Endothelial cell of umbilical vein (primary cell): ENCODE results near the gene SLC45A2.

Source experiments
- EZH2 ChIP-seq: IDR thresholded peaks from 2 replicates; pipeline ENCODE4 v1.6.1; 2012; ENCODE audit warnings: borderline replicate concordance, low read depth, mild to moderate bottlenecking, moderate library complexity, low read length, inconsistent platforms; ENCODE audit not compliant: severe bottlenecking
- GATA2 ChIP-seq: IDR thresholded peaks from 2 replicates; pipeline ENCODE4 v1.7.0; 2011; ENCODE audit warnings: low read depth, mild to moderate bottlenecking, moderate library complexity, mixed read lengths, low read length; ENCODE audit not compliant: insufficient read length, insufficient read depth
- POLR2A ChIP-seq: IDR thresholded peaks from 2 replicates; pipeline ENCODE4 v1.6.1; 2012; ENCODE audit warnings: low read depth, mild to moderate bottlenecking, control low read depth, low read length
- POLR2AphosphoS5 ChIP-seq: IDR thresholded peaks from 2 replicates; pipeline ENCODE4 v1.6.1; 2012; ENCODE audit warnings: low read depth, mild to moderate bottlenecking, control low read depth, low read length, moderate library complexity; ENCODE audit not compliant: insufficient read depth
- TF ChIP-seq, protein P1 (sequence below), 2 donors: IDR thresholded peaks; 1 replicate in 1 of 2; 2 replicates in 1 of 2; pipeline ENCODE4 v1.5.1; 2011; ENCODE audit warnings: low read length in 2 of 2, mild to moderate bottlenecking in 2 of 2, moderate library complexity in 2 of 2, control low read depth in 1 of 2, inconsistent platforms in 1 of 2, low read depth in 1 of 2; ENCODE audit not compliant: insufficient read depth in 1 of 2; ENCODE audit errors: extremely low read depth in 1 of 2
- TF ChIP-seq, protein P2 (sequence below): IDR thresholded peaks from 2 replicates; pipeline ENCODE4 v1.6.1; 2011; ENCODE audit not compliant: insufficient read depth, insufficient read length

DNA sequence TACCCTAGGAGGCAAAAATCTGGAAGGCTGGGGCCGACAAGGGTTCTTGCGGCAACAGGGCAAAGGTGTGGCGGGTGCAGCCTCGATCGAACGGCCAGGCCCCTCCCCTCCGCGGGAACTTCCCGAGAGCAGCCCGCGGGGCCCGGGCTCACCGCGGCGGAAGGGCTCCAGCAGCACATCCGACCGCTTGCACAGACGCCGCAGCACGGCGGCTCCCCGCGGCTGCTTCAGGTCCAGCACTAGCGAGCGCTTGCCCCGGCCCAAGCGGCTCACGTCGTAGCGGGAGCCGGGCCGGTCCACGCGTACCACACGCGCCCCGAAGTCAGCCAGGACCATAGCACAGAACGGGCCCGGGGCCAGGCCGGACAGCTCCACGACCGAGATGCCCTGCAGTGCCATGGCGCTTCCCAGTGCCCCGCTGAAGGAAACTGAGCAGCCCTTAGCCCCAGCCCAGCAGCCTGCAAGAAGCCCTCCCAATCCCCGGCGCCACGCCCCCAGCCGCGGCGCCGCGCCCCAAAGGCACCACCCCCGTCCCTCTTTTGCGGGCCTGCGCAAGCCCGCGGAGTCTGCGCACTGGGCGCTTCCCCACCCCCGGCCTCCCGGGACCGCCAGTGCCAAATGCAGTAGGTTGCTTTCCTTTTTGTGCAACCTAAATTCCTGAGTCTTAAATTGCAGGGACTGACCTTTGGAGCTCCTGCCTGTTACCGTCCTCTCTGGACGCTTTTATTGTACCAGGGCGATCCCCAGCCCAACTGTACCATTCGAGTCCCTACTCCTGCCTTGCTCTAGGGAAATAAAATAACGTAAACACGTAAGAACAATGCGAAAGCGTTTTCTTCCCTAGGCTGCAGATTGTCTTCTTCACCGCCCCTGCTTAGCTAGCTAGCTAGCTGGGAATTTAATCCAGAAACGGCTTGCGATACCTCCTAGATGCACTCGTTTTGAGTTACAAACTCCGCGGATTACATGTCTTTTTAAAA lies 23.4 kb upstream of the SLC45A2 start, which contains the start of gene AMACR:
- TF ChIP-seq, protein P1, sequence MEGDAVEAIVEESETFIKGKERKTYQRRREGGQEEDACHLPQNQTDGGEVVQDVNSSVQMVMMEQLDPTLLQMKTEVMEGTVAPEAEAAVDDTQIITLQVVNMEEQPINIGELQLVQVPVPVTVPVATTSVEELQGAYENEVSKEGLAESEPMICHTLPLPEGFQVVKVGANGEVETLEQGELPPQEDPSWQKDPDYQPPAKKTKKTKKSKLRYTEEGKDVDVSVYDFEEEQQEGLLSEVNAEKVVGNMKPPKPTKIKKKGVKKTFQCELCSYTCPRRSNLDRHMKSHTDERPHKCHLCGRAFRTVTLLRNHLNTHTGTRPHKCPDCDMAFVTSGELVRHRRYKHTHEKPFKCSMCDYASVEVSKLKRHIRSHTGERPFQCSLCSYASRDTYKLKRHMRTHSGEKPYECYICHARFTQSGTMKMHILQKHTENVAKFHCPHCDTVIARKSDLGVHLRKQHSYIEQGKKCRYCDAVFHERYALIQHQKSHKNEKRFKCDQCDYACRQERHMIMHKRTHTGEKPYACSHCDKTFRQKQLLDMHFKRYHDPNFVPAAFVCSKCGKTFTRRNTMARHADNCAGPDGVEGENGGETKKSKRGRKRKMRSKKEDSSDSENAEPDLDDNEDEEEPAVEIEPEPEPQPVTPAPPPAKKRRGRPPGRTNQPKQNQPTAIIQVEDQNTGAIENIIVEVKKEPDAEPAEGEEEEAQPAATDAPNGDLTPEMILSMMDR (IDR thresholded peaks at IDR 0.05; ENCODE audit: extremely low read depth in 1 of 2, insufficient read depth in 1 of 2, low read depth in 1 of 2, low read length in 2 of 2), result peak in 1 of 2 donors; percentile 24
- TF ChIP-seq POLR2A, result peak; percentile 98
- no peak for TF ChIP-seq EZH2
- TF ChIP-seq, protein P2, sequence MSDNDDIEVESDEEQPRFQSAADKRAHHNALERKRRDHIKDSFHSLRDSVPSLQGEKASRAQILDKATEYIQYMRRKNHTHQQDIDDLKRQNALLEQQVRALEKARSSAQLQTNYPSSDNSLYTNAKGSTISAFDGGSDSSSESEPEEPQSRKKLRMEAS, result no peak
- no peak for TF ChIP-seq GATA2
- peak; percentile 95 for TF ChIP-seq POLR2AphosphoS5
